Type B pancreatic cell (in vitro differentiated cells): ENCODE results near the gene MPZL1. TPM values are rescaled to one million over a fixed set of nuclear protein-coding genes. Genes with fewer than 3 reads are reported as not detected.
A peak's percentile ranks its signal among the peaks of the same experiment; 100 is the strongest.

Source experiments
- DNase-seq: peaks from one replicate; pipeline ENCODE4 v3.0.0; 2021; ENCODE audit warnings: mixed read lengths; ENCODE audit not compliant: unreplicated experiment; ENCODE audit errors: extremely low spot score
- H3K27ac Mint-ChIP-seq: 2 replicates; pipeline ENCODE4 v1.8.0; 2021; ENCODE audit warnings: mild to moderate bottlenecking, mixed read lengths
- H3K27me3 Mint-ChIP-seq: 2 replicates; pipeline ENCODE4 v1.8.0; 2021; ENCODE audit warnings: mixed read lengths
- H3K36me3 Mint-ChIP-seq: 2 replicates; pipeline ENCODE4 v1.8.0; 2021; ENCODE audit warnings: mixed read lengths
- H3K4me1 Mint-ChIP-seq: one replicate; pipeline ENCODE4 v1.8.0; 2021; ENCODE audit warnings: mixed read lengths; ENCODE audit not compliant: unreplicated experiment
- H3K4me3 Mint-ChIP-seq: 2 replicates; pipeline ENCODE4 v1.8.0; 2021; ENCODE audit warnings: mild to moderate bottlenecking, mixed read lengths
- H3K9me3 Mint-ChIP-seq: 2 replicates; pipeline ENCODE4 v1.8.0; 2021; ENCODE audit warnings: mixed read lengths
- CTCF ChIP-seq: fragments of 200-600 bp; sonication (generic); conservative IDR thresholded peaks from 2 replicates; pipeline ENCODE4 v1.5.0; 2021; ENCODE audit warnings: antibody characterized with exemption, mild to moderate bottlenecking
- total RNA-seq: library from RNA; stranded (reverse); gene quantifications from 2 replicates; pipeline ENCODE4 v1.2.1, GENCODE V29; 2021; ENCODE audit warnings: low replicate concordance

MPZL1 gene
- total RNA-seq, 1 donor from 2014 or later = 103 TPM

GRCh38 chr1:167687919-167688519 is 33.8 kb upstream of the MPZL1 start:
- Mint-ChIP-seq H3K4me3 (no peak overlapping the region), H3K36me3 (no peaks in the 10 kb centered on the region), H3K9me3 (no peaks in the 10 kb centered on the region), H3K4me1 (peaks cover 11% of the 10 kb centered on the region), H3K27me3 (peaks cover 34% of the 10 kb centered on the region), H3K27ac (no peak overlapping the region)
- TF ChIP-seq CTCF = peak; percentile 92
- DNase-seq = peak; percentile 80

GRCh38 chr1:167689567-167689920 is 32.2 kb upstream of the MPZL1 start:
- Mint-ChIP-seq H3K9me3 (no peaks in the 10 kb centered on the region), H3K4me1 (peaks cover 3% of the 10 kb centered on the region), H3K4me3 (no peak overlapping the region), H3K36me3 (no peaks in the 10 kb centered on the region), H3K27ac (no peak overlapping the region), H3K27me3 (peaks cover 25% of the 10 kb centered on the region)
- TF ChIP-seq CTCF = no peak
- DNase-seq = no peak

GRCh38 chr1:167690053-167690452 is 31.7 kb upstream of the MPZL1 start:
- no peak for DNase-seq
- peaks cover 7% of the 10 kb centered on the region for H3K4me1 Mint-ChIP-seq
- H3K27ac Mint-ChIP-seq = no peak overlapping the region
- no peak overlapping the region for H3K4me3 Mint-ChIP-seq
- TF ChIP-seq CTCF = no peak
- H3K27me3 Mint-ChIP-seq = peaks cover 22% of the 10 kb centered on the region
- no peaks in the 10 kb centered on the region for H3K9me3 Mint-ChIP-seq
- no peaks in the 10 kb centered on the region for H3K36me3 Mint-ChIP-seq

- no peak for TF ChIP-seq CTCF
- no peaks in the 10 kb centered on the region for H3K36me3 Mint-ChIP-seq
Observed at GRCh38 chr1:167693425-167694045, 28.2 kb upstream of the MPZL1 start.

GRCh38 chr1:167694691-167695090 is 27.1 kb upstream of the MPZL1 start:
- peaks cover 8% of the 10 kb centered on the region for H3K4me1 Mint-ChIP-seq
- TF ChIP-seq CTCF = no peak
- H3K9me3 Mint-ChIP-seq = no peaks in the 10 kb centered on the region
- H3K36me3 Mint-ChIP-seq = no peaks in the 10 kb centered on the region
- no peak overlapping the region for H3K27ac Mint-ChIP-seq
- peaks cover 9% of the 10 kb centered on the region for H3K27me3 Mint-ChIP-seq
- DNase-seq = no peak
- H3K4me3 Mint-ChIP-seq = no peak overlapping the region

More at GRCh38 chr1:167693425-167694045, 28.2 kb upstream of the MPZL1 start:
- H3K4me1 Mint-ChIP-seq = peaks cover 8% of the 10 kb centered on the region
- H3K9me3 Mint-ChIP-seq = no peaks in the 10 kb centered on the region
- DNase-seq = no peak
- H3K27ac Mint-ChIP-seq = no peak overlapping the region
- peaks cover 9% of the 10 kb centered on the region for H3K27me3 Mint-ChIP-seq
- no peak overlapping the region for H3K4me3 Mint-ChIP-seq
